ENCODE results near the gene SLC66A2. TPM values are rescaled to one million over a fixed set of nuclear protein-coding genes. Genes with fewer than 3 reads are reported as not detected.

The SLC66A2 gene
- total RNA-seq, 2 donors from 2014 or later = 16.8 to 19.5 TPM

- Mint-ChIP-seq H3K27me3 (no peaks in the 10 kb centered on the region), H3K9me3 (no peaks in the 10 kb centered on the region), H3K27ac (no peak overlapping the region), H3K36me3 (ENCODE audit: low read depth) (peaks cover 95% of the 10 kb centered on the region), H3K4me1 (peaks cover 15% of the 10 kb centered on the region), H3K4me3 (no peak overlapping the region)
- ATAC-seq (replicated peaks) = no peak
These were observed 24.7 kb upstream of the SLC66A2 start for GRCh38 chr18:79975985-79976680.

GRCh38 chr18:79975043-79975442, 23.6 kb upstream of the SLC66A2 start:
- no peak for ATAC-seq (replicated peaks)
- no peak overlapping the region for H3K4me3 Mint-ChIP-seq
- peaks cover 15% of the 10 kb centered on the region for H3K4me1 Mint-ChIP-seq
- peaks cover 98% of the 10 kb centered on the region for H3K36me3 Mint-ChIP-seq (ENCODE audit: low read depth)
- H3K9me3 Mint-ChIP-seq = no peaks in the 10 kb centered on the region
- H3K27me3 Mint-ChIP-seq = no peaks in the 10 kb centered on the region
- no peak overlapping the region for H3K27ac Mint-ChIP-seq

GRCh38 chr18:79974025-79974654, 22.7 kb upstream of the SLC66A2 start:
- Mint-ChIP-seq H3K27me3 (no peaks in the 10 kb centered on the region), H3K36me3 (ENCODE audit: low read depth) (peaks cover 89% of the 10 kb centered on the region), H3K27ac (no peak overlapping the region), H3K9me3 (no peaks in the 10 kb centered on the region), H3K4me1 (peaks cover 8% of the 10 kb centered on the region), H3K4me3 (no peak overlapping the region)
- ATAC-seq (replicated peaks) = no peak

GRCh38 chr18:79973517-79973916, 22.1 kb upstream of the SLC66A2 start:
- H3K27ac Mint-ChIP-seq = no peak overlapping the region
- peaks cover 8% of the 10 kb centered on the region for H3K4me1 Mint-ChIP-seq
- H3K4me3 Mint-ChIP-seq = no peak overlapping the region
- no peaks in the 10 kb centered on the region for H3K27me3 Mint-ChIP-seq
- H3K36me3 Mint-ChIP-seq (ENCODE audit: low read depth) = peaks cover 83% of the 10 kb centered on the region
- H3K9me3 Mint-ChIP-seq = no peaks in the 10 kb centered on the region
- no peak for ATAC-seq (replicated peaks)

- Mint-ChIP-seq H3K27me3 (no peaks in the 10 kb centered on the region), H3K36me3 (ENCODE audit: low read depth) (peaks cover 75% of the 10 kb centered on the region), H3K4me3 (no peak overlapping the region), H3K4me1 (peaks cover 4% of the 10 kb centered on the region), H3K9me3 (no peaks in the 10 kb centered on the region), H3K27ac (peak overlapping the region; percentile 22)
- no peak for ATAC-seq (replicated peaks)
These were observed 21.3 kb upstream of the SLC66A2 start for GRCh38 chr18:79972720-79973119.

- Mint-ChIP-seq H3K27me3 (no peaks in the 10 kb centered on the region), H3K36me3 (ENCODE audit: low read depth) (peaks cover 68% of the 10 kb centered on the region), H3K4me1 (peaks cover 4% of the 10 kb centered on the region), H3K9me3 (no peaks in the 10 kb centered on the region), H3K27ac (peak overlapping the region; percentile 22), H3K4me3 (no peak overlapping the region)
- ATAC-seq (replicated peaks) = no peak
These were observed 20.5 kb upstream of the SLC66A2 start for GRCh38 chr18:79971986-79972385.

- peaks cover 4% of the 10 kb centered on the region for H3K4me1 Mint-ChIP-seq
- no peak for ATAC-seq (replicated peaks)
- H3K4me3 Mint-ChIP-seq = no peak overlapping the region
- peaks cover 62% of the 10 kb centered on the region for H3K36me3 Mint-ChIP-seq (ENCODE audit: low read depth)
- no peak overlapping the region for H3K27ac Mint-ChIP-seq
- no peaks in the 10 kb centered on the region for H3K9me3 Mint-ChIP-seq
- H3K27me3 Mint-ChIP-seq = no peaks in the 10 kb centered on the region
These were observed 19.9 kb upstream of the SLC66A2 start for GRCh38 chr18:79971211-79971952.

- H3K27ac Mint-ChIP-seq = no peak overlapping the region
- no peaks in the 10 kb centered on the region for H3K9me3 Mint-ChIP-seq
- no peaks in the 10 kb centered on the region for H3K27me3 Mint-ChIP-seq
- peaks cover 4% of the 10 kb centered on the region for H3K4me1 Mint-ChIP-seq
- no peak overlapping the region for H3K4me3 Mint-ChIP-seq
- ATAC-seq (replicated peaks) = no peak
- peaks cover 54% of the 10 kb centered on the region for H3K36me3 Mint-ChIP-seq (ENCODE audit: low read depth)
These were observed 19.1 kb upstream of the SLC66A2 start for GRCh38 chr18:79970419-79971133.

GRCh38 chr18:79965119-79965902, 13.9 kb upstream of the SLC66A2 start:
- peaks cover 10% of the 10 kb centered on the region for H3K4me1 Mint-ChIP-seq
- H3K9me3 Mint-ChIP-seq = no peaks in the 10 kb centered on the region
- H3K27me3 Mint-ChIP-seq = peaks cover 3% of the 10 kb centered on the region
- H3K36me3 Mint-ChIP-seq (ENCODE audit: low read depth) = peaks cover 2% of the 10 kb centered on the region
- no peak for ATAC-seq (replicated peaks)
- peak overlapping the region; percentile 61 for H3K27ac Mint-ChIP-seq
- peak overlapping the region; percentile 73 for H3K4me3 Mint-ChIP-seq

- Mint-ChIP-seq H3K4me3 (peak within 1 kb of the TSS; percentile 76), H3K4me1 (peaks cover 10% of the 10 kb centered on the region)
These were observed 13.1 kb upstream of the SLC66A2 start, which contains the start of gene HSBP1L1 for GRCh38 chr18:79964330-79965118. Gene HSBP1L1 (plus strand): TSS chr18:79964643. CDS start chr18:79964736, 93 bp downstream.

GRCh38 chr18:79963658-79964329, 12.3 kb upstream of the SLC66A2 start:
- Mint-ChIP-seq H3K27me3 (peaks cover 3% of the 10 kb centered on the region), H3K27ac (peak overlapping the region; percentile 75), H3K36me3 (ENCODE audit: low read depth) (no peaks in the 10 kb centered on the region), H3K4me3 (peak overlapping the region; percentile 76), H3K9me3 (no peaks in the 10 kb centered on the region), H3K4me1 (peaks cover 10% of the 10 kb centered on the region)
- peak; percentile 1 for ATAC-seq (replicated peaks)

More at GRCh38 chr18:79964330-79965118, 13.1 kb upstream of the SLC66A2 start, which contains the start of gene HSBP1L1:
- peak within 1 kb of the TSS; percentile 75 for H3K27ac Mint-ChIP-seq
- peaks cover 3% of the 10 kb centered on the region for H3K27me3 Mint-ChIP-seq
- H3K9me3 Mint-ChIP-seq = no peaks in the 10 kb centered on the region
- H3K36me3 Mint-ChIP-seq (ENCODE audit: low read depth) = no peaks in the 10 kb centered on the region
- ATAC-seq (replicated peaks) = peak; percentile 56

- Mint-ChIP-seq H3K27ac (peak overlapping the region; percentile 75), H3K4me3 (peak overlapping the region; percentile 76), H3K4me1 (peaks cover 10% of the 10 kb centered on the region), H3K27me3 (peaks cover 3% of the 10 kb centered on the region), H3K36me3 (ENCODE audit: low read depth) (no peaks in the 10 kb centered on the region), H3K9me3 (no peaks in the 10 kb centered on the region)
- ATAC-seq (replicated peaks) = peak; percentile 87
These were observed 11.6 kb upstream of the SLC66A2 start for GRCh38 chr18:79962835-79963657.

All from activated T-helper 17 cell treated with anti-CD3 and anti-CD28 coated beads, Interleukin-2, amount 50 U/mL, for 72 hours (primary cell).